Left renal cortex interstitium (tissue), 4 donors: ENCODE results near the gene SBF2. TPM values are rescaled to one million over a fixed set of nuclear protein-coding genes. Genes with fewer than 3 reads are reported as not detected.
"Not testable (repeated sequence)": the region's sequence is repeated elsewhere in the genome, so short reads cannot be mapped to it uniquely, and the experiment has no call there.

ENCODE experiments used
- DNase-seq, 4 donors: peaks; one replicate each; pipeline ENCODE4 v3.0.0-alpha.2; 2013; ENCODE audit warnings: low read depth in 4 of 4, low spot score in 2 of 4, missing footprints in 1 of 4
- polyA plus RNA-seq, 4 donors: library from polyadenylated mRNA; unstranded; fragments of 120-200 nt; gene quantifications; one replicate each; pipeline ENCODE4 v1.2.1, GENCODE V29; 2013; ENCODE audit not compliant: insufficient read length in 4 of 4

The SBF2 gene
- polyA plus RNA-seq, 4 donors = 41.7 to 58.7 (median 52.8) TPM

GRCh38 chr11:9974375-9974774 lies 319.6 kb downstream of the SBF2 start:
- DNase-seq = no peak

GRCh38 chr11:9973921-9974320 lies 320.1 kb downstream of the SBF2 start:
- DNase-seq = no peak

- peak; percentile 28 to 48 (median 38) for DNase-seq
Observed at GRCh38 chr11:9972989-9973388, 321.0 kb downstream of the SBF2 start.

- DNase-seq = no peak
Observed at GRCh38 chr11:9971894-9972293, 322.1 kb downstream of the SBF2 start.

- no peak for DNase-seq
Observed at GRCh38 chr11:9969068-9969467, 325.0 kb downstream of the SBF2 start.

- DNase-seq = no peak
Observed at GRCh38 chr11:9962722-9963121, 331.3 kb downstream of the SBF2 start.

GRCh38 chr11:9957072-9957471 lies 336.9 kb downstream of the SBF2 start:
- no peak for DNase-seq

GRCh38 chr11:9956483-9956882 lies 337.5 kb downstream of the SBF2 start:
- DNase-seq = no peak

GRCh38 chr11:9955391-9955790 lies 338.6 kb downstream of the SBF2 start:
- no peak for DNase-seq

- DNase-seq = no peak
Observed at GRCh38 chr11:9953994-9954626, 339.9 kb downstream of the SBF2 start.

- DNase-seq = no peak
Observed at GRCh38 chr11:9952511-9953196, 341.4 kb downstream of the SBF2 start.

GRCh38 chr11:9951807-9952206 lies 342.2 kb downstream of the SBF2 start:
- no peak for DNase-seq

- DNase-seq = no peak
Observed at GRCh38 chr11:9950462-9950861, 343.6 kb downstream of the SBF2 start.

- DNase-seq = no peak
Observed at GRCh38 chr11:9947231-9947864, 346.7 kb downstream of the SBF2 start.

- DNase-seq = not testable (repeated sequence)
Observed at GRCh38 chr11:9945680-9946079, 348.3 kb downstream of the SBF2 start.

- DNase-seq = no peak
Observed at GRCh38 chr11:9943386-9944110, 350.5 kb downstream of the SBF2 start.

- no peak for DNase-seq
Observed at GRCh38 chr11:9941991-9942390, 352.0 kb downstream of the SBF2 start.

- not testable (repeated sequence) for DNase-seq
Observed at GRCh38 chr11:9939150-9939549, 354.9 kb downstream of the SBF2 start.

GRCh38 chr11:9936754-9937153 lies 357.3 kb downstream of the SBF2 start:
- DNase-seq = no peak

GRCh38 chr11:9932843-9933242 lies 361.2 kb downstream of the SBF2 start:
- not testable (repeated sequence) for DNase-seq
